ENCODE measurements around the gene TNKS1BP1. TPM values are rescaled to one million over a fixed set of nuclear protein-coding genes. Genes with fewer than 3 reads are reported as not detected.
"Not testable (repeated sequence)": the region's sequence is repeated elsewhere in the genome, so short reads cannot be mapped to it uniquely, and the experiment has no call there.

TNKS1BP1 gene
- 100 to 1,000 TPM in 8 of 10 donors, 10 to 100 TPM in 2; 93.5 to 122 (median 110) TPM for polyA plus RNA-seq (ENCODE audit: insufficient read length in 10 of 10)
- long read RNA-seq, donor 1, full-length matches to known transcripts = 13 of 52 reads
- long read RNA-seq, donor 1, partial matches to known transcripts = 39 of 52 reads
- long read RNA-seq, donor 1, other reads (novel, unspliced or antisense) = 0 of 52 reads
- long read RNA-seq, donor 2, transcript TNKS1BP1-205 (2 exons, 957 nt) = major isoform, 6 of 26 reads
- long read RNA-seq, donor 2, partial matches to known transcripts = 16 of 26 reads
- long read RNA-seq, donor 2, other reads (novel, unspliced or antisense) = 0 of 26 reads
- long read RNA-seq, donor 3 = 0 reads
- long read RNA-seq, donor 4, full-length matches to known transcripts = 3 of 14 reads
- long read RNA-seq, donor 4, partial matches to known transcripts = 11 of 14 reads
- long read RNA-seq, donor 4, other reads (novel, unspliced or antisense) = 0 of 14 reads
- long read RNA-seq, donor 5, partial matches to known transcripts = 60 of 66 reads
- long read RNA-seq, donor 5, other reads (novel, unspliced or antisense) = 0 of 66 reads
- long read RNA-seq, donor 6, transcript TNKS1BP1-205 (2 exons, 957 nt) = major isoform, 7 of 36 reads
- long read RNA-seq, donor 6, partial matches to known transcripts = 29 of 36 reads
- long read RNA-seq, donor 6, other reads (novel, unspliced or antisense) = 0 of 36 reads
- long read RNA-seq, donor 7, partial matches to known transcripts = 12 of 17 reads
- long read RNA-seq, donor 7, other reads (novel, unspliced or antisense) = 0 of 17 reads
- long read RNA-seq, donor 8, partial matches to known transcripts = 16 of 20 reads
- long read RNA-seq, donor 8, other reads (novel, unspliced or antisense) = 0 of 20 reads
- long read RNA-seq, donor 9, partial matches to known transcripts = 0 of 1 reads
- long read RNA-seq, donor 9, other reads (novel, unspliced or antisense) = 0 of 1 reads

- peak; percentile 96 to 98 (median 97) for DNase-seq
Measured at GRCh38 chr11:57324886-57325734, at the start of gene TNKS1BP1. TSS of gene TNKS1BP1 (minus strand) at chr11:57324952. CDS start at chr11:57321885, 3,067 bp downstream.

- no peak for DNase-seq
Measured at GRCh38 chr11:57373146-57373545, 48.4 kb upstream of the TNKS1BP1 start.

- DNase-seq = no peak
Measured at GRCh38 chr11:57370941-57371340, 46.2 kb upstream of the TNKS1BP1 start.

- DNase-seq = no peak
Measured at GRCh38 chr11:57370251-57370650, 45.5 kb upstream of the TNKS1BP1 start.

- DNase-seq = no peak
Measured at GRCh38 chr11:57368845-57369232, 44.1 kb upstream of the TNKS1BP1 start.

- DNase-seq = no peak
Measured at GRCh38 chr11:57368106-57368844, 43.5 kb upstream of the TNKS1BP1 start.

- no peak for DNase-seq
Measured at GRCh38 chr11:57364851-57365660, 40.3 kb upstream of the TNKS1BP1 start.

- no peak for DNase-seq
Measured at GRCh38 chr11:57363131-57364080, 38.7 kb upstream of the TNKS1BP1 start.

- DNase-seq = no peak
Measured at GRCh38 chr11:57361926-57362325, 37.2 kb upstream of the TNKS1BP1 start.

GRCh38 chr11:57361420-57361819 lies 36.7 kb upstream of the TNKS1BP1 start:
- not testable (repeated sequence) for DNase-seq

- no peak for DNase-seq
Measured at GRCh38 chr11:57360991-57361390, 36.2 kb upstream of the TNKS1BP1 start.

- peak in 2 of 3 donors; percentile 46 to 54 for DNase-seq
Measured at GRCh38 chr11:57359896-57360690, 35.3 kb upstream of the TNKS1BP1 start.

GRCh38 chr11:57359396-57359795 lies 34.6 kb upstream of the TNKS1BP1 start:
- DNase-seq = no peak

GRCh38 chr11:57358991-57359390 lies 34.2 kb upstream of the TNKS1BP1 start:
- no peak for DNase-seq

GRCh38 chr11:57358543-57358961 lies 33.8 kb upstream of the TNKS1BP1 start:
- DNase-seq = peak in 1 of 3 donors; percentile 29

GRCh38 chr11:57357856-57358255 lies 33.1 kb upstream of the TNKS1BP1 start:
- DNase-seq = peak in 2 of 3 donors; percentile 43 to 65

- DNase-seq = no peak
Measured at GRCh38 chr11:57357310-57357709, 32.6 kb upstream of the TNKS1BP1 start.

GRCh38 chr11:57356268-57356667 lies 31.5 kb upstream of the TNKS1BP1 start:
- DNase-seq = no peak
